Measurements from ENCODE around the gene MOB3B.

DNA sequence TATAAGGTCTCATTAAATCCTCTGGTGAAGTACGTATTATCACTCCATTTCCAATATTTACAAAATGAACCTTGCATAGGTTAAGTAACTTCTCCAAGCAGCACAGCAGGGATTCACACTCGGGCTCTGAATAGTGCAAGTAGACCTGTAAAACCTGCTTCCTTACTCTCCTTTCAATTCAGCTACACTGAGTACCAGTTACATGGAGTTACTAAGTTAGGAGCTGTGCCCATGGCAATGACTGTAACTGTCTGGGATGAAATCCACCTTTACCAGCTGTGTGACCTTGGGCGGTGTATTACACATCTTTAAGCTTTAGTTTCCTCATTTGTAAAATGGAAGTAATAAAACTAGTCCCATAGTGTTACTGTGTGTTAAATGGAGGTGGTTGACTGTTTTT lies 15.9 kb upstream of the MOB3B start:
- TF ChIP-seq, protein P1, sequence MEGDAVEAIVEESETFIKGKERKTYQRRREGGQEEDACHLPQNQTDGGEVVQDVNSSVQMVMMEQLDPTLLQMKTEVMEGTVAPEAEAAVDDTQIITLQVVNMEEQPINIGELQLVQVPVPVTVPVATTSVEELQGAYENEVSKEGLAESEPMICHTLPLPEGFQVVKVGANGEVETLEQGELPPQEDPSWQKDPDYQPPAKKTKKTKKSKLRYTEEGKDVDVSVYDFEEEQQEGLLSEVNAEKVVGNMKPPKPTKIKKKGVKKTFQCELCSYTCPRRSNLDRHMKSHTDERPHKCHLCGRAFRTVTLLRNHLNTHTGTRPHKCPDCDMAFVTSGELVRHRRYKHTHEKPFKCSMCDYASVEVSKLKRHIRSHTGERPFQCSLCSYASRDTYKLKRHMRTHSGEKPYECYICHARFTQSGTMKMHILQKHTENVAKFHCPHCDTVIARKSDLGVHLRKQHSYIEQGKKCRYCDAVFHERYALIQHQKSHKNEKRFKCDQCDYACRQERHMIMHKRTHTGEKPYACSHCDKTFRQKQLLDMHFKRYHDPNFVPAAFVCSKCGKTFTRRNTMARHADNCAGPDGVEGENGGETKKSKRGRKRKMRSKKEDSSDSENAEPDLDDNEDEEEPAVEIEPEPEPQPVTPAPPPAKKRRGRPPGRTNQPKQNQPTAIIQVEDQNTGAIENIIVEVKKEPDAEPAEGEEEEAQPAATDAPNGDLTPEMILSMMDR (conservative IDR thresholded peaks at IDR 0.05 in 1 of 2, IDR thresholded peaks at IDR 0.05 in 1 of 2; ENCODE audit: low read depth in 1 of 2, low read length in 2 of 2), result no peak
- TF ChIP-seq EZH2 (IDR thresholded peaks at IDR 0.05; ENCODE audit: low read length, missing control alignments), result no peak
